NK-92 (cell line): Measurements from ENCODE around the gene NFKBIA.
"Not testable (repeated sequence)": the region's sequence is repeated elsewhere in the genome, so short reads cannot be mapped to it uniquely, and the experiment has no call there.

ENCODE experiments used
- DNase-seq: peaks from one replicate; lab custom pipeline; 2025; ENCODE audit not compliant: unreplicated experiment; lab: John Stamatoyannopoulos, UW

NFKBIA gene

DNA sequence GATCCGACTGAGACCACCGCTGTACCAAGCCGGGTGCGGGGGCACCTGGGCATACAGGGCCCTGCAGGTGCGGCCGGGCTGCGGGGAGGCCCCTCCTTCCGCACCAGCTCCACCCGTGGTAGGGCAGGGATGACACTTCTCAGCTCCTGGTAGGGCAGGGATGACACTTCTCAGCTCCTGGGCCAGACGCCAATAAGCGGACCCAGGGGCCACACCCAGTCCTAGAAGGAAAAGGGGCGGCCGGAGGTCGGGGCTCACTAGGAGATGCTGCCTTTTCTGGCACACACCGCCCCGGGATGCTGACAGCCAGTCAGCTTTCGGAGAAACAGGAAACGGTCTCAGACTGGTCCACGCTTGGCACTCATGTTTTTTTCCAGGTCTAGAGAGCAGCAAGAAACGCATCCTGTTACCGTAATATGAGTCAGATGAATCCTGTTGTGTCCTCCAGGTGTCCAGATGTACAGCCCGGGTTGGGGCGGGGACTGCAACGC, 34.8 kb downstream of the NFKBIA start:
- no peak for DNase-seq

DNA sequence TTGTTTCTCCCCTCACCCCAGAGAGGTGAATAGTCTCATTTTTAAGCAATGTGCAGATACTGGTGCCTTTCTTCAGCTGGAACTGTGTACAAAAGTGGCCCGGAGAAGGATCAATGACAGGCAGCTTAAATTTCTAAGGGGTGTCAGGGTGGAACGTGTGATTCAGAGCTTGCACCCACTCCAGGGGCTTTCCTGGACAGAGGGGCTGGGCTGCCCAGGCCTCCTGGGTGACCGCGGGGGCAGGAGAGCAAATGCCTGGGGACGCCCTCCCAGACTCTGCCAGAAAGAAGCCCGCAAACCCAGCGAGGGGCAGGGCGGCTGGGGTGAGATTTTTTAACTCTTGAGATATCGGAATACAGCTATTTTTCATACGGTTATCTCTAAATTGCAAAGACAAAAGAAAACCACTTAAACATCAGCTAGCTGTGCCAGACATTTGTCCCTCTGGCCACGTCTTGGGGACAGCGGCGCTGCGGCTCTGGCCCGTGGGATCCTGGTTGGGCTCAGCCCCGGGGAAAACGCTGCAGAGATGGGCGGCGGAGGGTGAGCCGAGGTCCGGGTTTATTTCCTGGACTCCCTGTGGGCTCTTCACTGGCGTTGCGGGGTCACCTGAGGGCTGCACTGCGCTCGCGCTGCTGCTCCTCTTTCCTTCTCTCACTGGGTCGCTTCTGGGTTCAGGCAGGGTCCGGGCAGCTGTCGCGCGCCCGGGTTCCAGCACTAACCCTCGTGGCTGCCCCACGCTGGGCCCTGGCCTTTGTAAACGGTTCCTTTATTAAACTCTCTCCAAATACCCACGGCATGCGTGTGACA, 35.8 kb downstream of the NFKBIA start:
- no peak for DNase-seq

DNA sequence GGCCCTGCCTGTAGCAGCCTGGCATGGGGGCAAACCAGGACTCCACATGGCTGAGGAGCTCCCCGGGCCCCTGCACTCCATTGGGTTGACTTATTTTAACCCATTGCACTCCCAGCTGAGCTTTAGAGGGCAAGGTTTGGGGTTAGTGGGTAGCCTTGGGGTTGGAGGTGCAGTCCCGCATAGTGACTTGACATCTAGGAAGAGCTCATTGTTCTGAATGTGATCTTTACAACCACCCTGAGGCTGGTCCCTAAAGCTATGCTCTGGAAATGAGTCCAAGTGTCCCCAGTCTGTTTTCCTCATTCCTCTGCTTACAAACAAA, 36.4 kb downstream of the NFKBIA start:
- no peak for DNase-seq

DNA sequence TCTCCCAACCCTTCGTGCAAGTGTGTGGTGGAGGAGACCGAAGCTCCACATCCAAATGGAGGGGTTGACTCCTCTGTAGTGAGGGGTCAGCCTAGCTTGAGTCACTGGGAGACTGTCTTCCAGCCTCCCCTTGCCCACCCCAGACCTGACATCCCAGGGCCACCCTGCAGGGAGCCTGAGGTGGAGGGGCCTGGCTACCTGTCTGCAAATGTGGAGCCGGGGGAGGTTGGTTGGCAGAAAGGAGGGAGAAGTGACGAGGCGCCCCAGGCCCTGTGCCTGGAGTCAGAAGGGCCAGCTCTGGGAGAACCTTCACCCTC, 37.5 kb downstream of the NFKBIA start:
- DNase-seq, result no peak

DNA sequence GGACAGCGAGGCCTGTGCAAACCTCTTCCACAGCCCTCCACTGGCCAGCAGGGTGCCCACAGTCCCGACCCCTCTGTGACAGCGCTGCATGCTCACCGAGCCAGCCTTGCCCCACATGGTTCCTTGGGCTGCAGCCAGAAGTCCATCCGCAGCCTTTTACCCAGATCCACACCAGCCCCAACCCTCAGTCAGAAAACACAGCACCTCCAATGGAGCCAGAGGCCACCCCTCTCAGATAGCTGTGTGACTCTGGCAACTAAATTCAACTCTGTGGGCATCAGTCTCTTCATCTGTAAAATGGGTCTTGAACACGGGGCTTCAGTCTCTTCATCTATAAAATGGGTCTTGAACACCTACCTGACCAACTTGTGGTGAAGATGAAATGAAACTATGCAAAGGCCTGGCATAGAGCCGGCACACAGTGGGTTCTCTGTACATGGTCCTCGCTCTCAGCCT, 38.0 kb downstream of the NFKBIA start:
- DNase-seq, result no peak

DNA sequence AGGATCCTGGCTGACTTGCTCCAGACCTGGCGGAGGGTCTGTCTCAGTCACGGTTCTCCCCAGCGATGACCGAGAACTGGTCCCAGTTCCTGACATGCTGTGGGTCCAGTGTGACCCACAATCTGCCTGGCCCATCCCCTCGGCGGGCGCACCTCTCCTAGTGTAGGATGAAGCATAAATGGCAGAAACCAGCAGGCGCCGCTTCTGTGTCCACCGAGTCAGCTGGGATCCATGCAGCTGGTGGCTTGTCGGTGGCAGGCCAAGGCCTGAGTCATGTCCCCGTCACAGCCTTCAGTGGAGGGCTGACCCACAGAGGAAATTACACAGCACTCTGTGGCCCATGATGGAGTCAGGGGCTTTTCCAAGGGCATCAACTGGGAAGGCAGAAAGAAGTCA, 38.5 kb downstream of the NFKBIA start:
- DNase-seq, result no peak

DNA sequence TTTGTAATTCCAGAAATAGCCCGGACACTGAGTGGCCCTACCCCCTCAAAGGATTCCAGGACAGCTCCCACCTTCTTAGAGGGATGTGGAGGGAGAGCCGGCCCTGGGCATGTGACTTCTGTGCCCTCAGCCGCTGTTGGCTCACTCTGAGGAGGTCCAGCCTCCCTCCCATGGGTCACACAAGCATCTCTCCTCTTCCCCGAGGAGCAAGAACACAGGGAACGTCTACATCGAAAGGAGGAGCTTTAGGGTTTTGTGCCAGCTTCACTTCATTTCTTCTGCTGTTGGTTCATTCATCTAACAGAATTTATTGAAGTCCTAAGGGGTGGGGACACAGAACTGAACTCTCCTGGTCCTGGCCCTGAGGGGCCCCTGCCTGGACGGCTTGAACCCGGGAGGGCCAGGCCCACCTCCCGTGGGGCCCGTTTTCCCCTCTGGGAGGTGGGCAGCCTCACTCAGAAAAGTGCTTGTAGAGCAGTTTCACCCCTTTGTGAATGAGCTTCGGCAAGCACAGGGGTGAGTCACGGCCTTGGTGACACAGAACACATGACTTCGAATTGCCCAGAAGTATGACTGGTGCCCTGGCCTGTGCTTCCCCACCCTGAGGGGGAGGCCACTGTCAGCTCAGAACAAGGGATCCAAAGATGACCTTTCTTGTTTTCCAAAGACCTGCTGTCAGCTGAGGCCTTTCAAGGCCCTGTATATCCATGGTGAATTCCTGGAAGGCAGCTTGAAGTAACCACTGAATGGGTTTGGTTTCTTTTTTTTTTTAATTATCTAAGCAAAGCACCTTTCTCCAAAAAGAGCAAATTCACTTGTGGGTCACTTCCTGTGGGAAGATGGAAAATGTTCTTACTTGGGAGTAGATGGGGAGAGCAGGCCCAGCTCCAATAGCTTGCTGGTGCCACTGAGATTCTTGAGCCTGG, 39.2 kb downstream of the NFKBIA start:
- DNase-seq, result no peak

DNA sequence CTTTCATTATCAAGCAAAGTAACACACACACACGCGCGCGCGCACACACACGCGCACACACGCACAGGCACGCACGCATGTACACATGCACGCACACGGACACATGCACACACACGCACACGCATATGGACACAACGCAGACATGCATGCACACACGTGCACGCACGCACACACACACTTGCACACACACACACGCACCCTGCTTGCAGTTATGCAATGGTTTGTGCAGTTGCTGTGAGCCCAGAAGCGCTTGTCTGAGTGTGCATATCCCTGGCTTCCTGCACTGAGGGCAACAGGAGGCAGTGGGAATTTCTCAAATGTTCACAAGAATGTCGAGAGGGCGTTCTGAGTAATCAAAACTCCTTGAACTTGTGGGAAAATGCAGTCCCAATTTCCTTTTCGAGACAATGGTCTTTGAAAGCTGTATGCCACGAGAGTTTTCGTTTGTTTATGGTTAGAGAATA, 41.6 kb downstream of the NFKBIA start:
- DNase-seq, result no peak

DNA sequence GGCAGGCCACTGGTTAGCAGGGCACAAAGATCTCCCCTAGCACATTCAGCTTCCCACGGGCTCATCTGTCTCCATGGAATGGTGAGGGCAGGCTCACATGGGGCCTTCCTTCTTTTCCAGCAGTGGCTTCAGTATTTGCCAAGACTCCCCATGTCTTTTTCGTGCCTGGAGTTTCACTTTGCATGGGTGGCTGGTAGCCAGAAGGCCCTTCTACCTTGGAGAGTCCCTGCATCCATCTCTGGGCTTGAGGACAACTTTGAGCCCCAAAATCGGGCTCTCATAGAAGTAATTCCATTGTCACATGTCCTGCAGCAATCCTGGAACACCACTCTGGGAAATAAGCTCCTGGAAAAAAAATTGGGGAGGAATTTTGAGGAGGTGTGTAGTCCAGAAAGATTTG, 42.1 kb downstream of the NFKBIA start:
- DNase-seq, result no peak

DNA sequence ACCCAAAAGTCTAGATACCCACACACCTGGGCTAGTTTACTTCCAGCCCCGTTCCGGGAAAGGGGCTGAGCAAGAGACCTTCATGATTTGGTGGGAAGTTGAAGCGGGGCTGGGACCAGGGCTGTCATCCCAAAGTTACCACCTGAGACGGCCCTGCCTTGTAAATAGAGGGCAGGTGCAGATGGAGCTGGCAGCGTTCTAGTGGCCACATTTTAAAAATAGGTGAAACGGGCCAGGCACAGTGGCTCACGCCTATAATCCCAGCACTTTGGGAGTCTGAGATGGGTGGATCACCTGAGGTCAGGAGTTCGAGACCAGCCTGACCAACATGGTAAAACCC, 43.4 kb downstream of the NFKBIA start:
- no peak for DNase-seq

DNA sequence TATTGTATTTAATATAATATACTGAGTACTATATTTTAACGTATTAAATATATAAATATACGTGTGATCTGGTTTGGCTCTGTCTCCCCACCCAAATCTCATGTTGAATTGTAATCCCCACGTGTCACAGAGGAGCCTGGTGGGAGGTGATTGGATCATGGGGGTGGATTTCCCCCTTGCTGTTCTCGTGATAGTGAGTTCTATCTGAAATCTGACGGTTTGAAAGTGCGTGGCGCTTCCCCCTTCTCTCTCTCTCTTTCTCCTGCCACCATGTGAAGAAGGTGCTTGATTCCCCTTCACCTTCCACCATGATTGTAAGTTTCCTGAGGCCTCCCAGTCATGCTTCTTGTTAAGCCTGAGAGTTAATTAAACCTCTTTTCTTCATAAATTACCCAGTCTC, 44.9 kb downstream of the NFKBIA start:
- DNase-seq, result not testable (repeated sequence)

DNA sequence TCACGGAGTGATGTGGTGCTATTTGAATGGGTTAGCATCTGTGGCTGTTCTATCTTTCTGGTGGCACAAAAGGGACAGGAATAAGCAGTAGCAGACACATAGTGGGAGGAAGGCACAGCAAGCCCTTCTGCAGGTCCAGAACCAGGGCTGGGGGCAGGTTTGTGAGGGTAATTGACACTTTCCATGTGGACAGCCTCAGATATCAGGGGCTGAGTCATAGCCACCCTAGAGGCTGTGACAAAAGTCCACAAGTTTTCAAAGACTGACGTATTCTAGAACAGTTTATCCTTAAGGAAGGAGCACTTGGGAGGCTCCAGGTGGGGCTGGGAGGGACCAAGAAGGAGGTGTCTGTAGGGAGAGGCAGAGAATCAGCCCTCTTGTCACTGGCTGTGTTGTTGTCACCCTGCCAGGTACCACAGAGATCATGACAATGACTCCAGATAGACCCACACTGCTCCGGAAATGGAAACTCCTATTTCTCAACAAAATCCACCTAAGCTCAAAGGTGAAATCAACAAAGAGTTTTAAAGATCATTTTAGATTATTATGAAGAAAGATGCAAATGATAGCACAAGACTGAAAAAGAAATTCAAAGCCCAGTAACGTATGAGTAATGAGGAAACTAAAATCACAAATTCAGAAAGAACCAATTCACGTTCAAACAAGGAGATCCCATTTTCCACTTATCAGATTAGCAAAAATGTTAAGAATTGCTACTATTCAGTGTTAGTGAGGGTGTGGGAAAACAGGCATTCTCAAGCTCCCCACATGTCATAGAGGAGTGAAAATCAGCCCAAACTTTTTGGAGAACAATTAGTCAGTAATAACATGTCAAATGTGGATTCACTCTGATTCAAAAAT, 48.3 kb downstream of the NFKBIA start:
- DNase-seq, result no peak

DNA sequence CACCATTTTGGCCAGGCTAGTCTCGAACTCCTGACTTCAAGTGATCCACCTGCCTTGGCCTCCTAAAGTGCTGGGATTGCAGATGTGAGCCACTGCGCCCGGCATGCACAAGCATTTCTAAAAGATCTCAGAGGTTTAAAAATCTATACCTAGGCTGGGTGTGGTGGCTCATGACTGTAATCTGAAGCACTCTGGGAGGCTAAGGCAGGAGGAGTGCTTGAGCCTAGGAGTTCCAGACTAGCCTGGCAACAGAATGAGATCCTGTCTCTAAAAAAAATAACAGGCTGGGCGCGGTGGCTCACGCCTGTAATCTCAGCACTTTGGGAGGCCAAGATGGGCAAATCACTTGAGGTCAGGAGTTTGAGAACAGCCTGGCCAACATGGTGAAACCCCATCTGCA, 49.3 kb downstream of the NFKBIA start:
- not testable (repeated sequence) for DNase-seq

DNA sequence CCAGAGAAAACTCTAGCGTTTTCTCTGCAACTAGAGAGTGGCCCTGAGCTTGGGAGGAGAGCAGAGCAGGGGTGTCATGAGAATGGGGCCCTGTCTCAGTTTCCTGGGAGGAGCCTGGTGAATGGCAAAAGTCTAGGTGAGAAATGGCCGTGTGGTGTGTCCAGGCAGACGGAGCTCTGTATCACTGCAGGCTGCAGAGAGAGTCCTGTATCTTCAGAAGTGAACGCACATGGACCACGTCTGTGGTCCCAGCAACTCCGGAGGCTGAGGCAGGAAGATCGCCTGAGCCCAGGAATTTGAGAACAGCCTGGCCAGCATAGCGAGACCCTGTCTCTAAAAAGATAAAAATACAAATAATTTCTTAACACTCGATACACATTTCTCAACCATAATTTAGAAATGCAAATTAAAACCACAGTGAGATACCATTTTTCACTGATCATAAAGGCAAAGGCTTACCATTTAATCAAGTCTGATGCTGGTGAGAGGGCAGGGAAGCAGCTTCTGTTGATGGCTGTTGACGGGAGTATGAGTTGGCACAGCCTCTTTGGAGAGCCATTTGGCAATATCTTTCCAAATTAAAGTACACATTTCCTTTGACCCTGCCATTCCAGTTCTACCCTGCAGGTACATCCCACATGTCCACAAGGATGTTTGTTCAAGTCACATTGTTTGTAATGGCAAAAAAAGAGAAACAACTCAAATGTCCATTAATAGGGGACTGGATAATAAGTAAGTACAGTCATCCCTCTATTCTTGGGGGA, 51.0 kb downstream of the NFKBIA start:
- no peak for DNase-seq

DNA sequence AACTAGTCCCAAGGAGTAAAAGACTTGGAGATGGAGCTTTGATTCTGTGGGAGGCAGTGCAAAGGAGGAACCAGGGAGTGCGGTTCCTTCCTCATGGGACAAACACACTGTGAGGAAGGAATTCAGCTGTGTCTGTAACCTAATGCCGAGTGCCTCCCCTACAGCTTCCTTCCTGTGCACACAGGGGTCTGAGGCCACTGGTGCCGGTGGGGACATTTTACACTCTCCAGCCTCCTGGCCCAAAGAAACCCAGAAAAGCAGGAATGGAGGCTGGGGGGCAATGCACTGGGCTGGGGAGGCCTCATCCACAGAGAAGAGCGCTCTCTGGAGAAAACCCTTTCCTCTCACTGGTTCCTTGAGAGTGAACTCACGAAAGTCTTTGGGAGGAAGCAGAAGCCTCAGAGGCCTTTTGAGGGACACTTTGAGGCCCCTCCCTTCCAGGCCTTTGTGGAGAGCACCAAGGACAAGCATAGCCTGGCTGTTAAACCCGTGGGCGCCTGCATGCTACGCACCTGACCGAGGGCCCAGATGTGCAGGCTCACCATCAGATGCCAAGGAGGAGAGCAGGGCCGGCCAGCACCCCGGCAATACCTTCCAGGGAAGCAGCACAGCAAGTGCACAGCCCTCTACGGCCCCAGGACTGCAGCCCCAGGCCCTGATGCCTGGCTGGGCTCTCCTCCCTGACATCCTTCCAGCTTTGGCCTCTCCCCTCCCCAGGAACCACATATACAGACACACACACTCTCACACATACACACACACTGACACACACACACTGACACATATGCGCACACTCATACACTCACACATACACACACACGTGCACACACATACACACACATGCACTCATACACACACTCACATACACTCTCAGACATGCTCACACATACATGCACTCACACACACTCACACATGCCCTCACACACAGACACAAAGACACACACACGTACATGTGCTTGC, 52.0 kb downstream of the NFKBIA start:
- DNase-seq, result no peak

DNA sequence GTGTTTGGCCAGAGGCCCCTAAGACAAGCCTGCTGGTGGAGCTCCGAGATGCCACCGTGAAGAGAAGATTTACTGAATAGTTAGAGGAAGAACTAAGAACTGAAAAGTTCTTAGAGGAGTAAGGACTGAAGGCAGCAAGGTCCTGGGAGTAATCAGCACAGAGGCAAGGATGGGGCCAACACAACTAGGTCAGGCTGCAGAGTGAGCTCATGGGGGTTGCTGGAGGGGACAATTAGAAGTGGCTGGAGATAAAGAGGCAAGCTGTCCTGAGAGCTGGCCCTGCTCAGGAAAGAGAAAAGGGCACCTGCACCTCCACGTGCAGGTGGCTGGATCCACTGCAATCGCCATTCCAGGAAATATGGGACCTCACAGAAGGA, 52.7 kb downstream of the NFKBIA start:
- no peak for DNase-seq
